ENCODE measurements around the gene SACS. TPM values are rescaled to one million over a fixed set of nuclear protein-coding genes. Genes with fewer than 3 reads are reported as not detected.

The SACS gene
- total and polyA plus RNA-seq, 2 of the 4 experiments (the other 2 are of a cell fraction), result 14.7 to 121 TPM

- intact Hi-C loops (cut with micrococcal nuclease), result no loop called here
- Histone ChIP-seq H2AK5ac (ENCODE audit: low read depth, low read length) (peak overlapping the region; percentile 29; the same call in 1 of the 2 replicates), H3K4me3 (ENCODE audit: insufficient read depth, low read depth, low read length) (no peak overlapping the region), H2AFZ (replicated peaks; ENCODE audit: low read length, poor library complexity) (no peak overlapping the region), H3K79me1 (ENCODE audit: low read depth in 1 of 2, low read length in 2 of 2) (peaks cover 0 to 12% of the 10 kb centered on the region in 2 experiments; a peak in 3 of 4 replicates), H2BK15ac (ENCODE audit: low read depth, low read length) (no peak overlapping the region), H4K5ac (ENCODE audit: low read depth, low read length) (no peak overlapping the region), H3K23ac (ENCODE audit: low read depth, low read length) (no peak overlapping the region), H3K36me3 (ENCODE audit: control insufficient read depth, insufficient read depth, low read length) (no peaks in the 10 kb centered on the region), H3K9me3 (ENCODE audit: control insufficient read depth, insufficient read depth, low read length) (no peaks in the 10 kb centered on the region), H3K9ac (ENCODE audit: low read depth, low read length) (no peak overlapping the region), H3K56ac (ENCODE audit: extremely low read depth, insufficient read depth, low read length) (no peak overlapping the region), H3K27ac (ENCODE audit: insufficient read depth, low read length) (no peak overlapping the region), H3K4me2 (ENCODE audit: low read depth, low read length) (no peak overlapping the region), H2BK120ac (ENCODE audit: low read depth, low read length) (no peak overlapping the region), H4K20me1 (ENCODE audit: insufficient read depth, low read length) (no peaks in the 10 kb centered on the region), H3K14ac (replicated peaks; ENCODE audit: low read depth, low read length) (no peak overlapping the region), H3K27me3 (ENCODE audit: control insufficient read depth, insufficient read depth, low read length) (no peaks in the 10 kb centered on the region), H2AK9ac (replicated peaks; ENCODE audit: low read depth, low read length, poor library complexity) (no peak overlapping the region), H3K18ac (ENCODE audit: low read depth, low read length) (no peak overlapping the region), H3K9me1 (ENCODE audit: insufficient read depth, low read length) (0 out of 2 replicates have a peak, but pooled peaks cover 2% of the 10 kb centered on the region), H2BK5ac (ENCODE audit: low read depth, low read length, poor library complexity, severe bottlenecking) (no peak overlapping the region), H2BK20ac (ENCODE audit: low read depth, low read length) (no peak overlapping the region), H4K91ac (ENCODE audit: insufficient read depth, low read depth, low read length) (no peak overlapping the region), H3K4ac (ENCODE audit: low read depth, low read length) (no peak overlapping the region), H4K8ac (ENCODE audit: low read depth in 2 of 2, low read length in 2 of 2) (no peak overlapping the region), H3K4me1 (ENCODE audit: control insufficient read depth, insufficient read depth, low read length) (no peaks in the 10 kb centered on the region)
- DNase-seq, result no peak
- no CpG with 5 or more reads among the region's 9 CpGs for WGBS, 2 experiments (ENCODE audit: extremely low coverage in 2 of 2, insufficient read length in 1 of 2)
- POLR2A ChIA-PET (ENCODE audit: unreplicated experiment), result no interaction called here
- dilution Hi-C loops (cut with HindIII; ENCODE audit: low sequenced_read_pairs, unreplicated experiment), result no loop called here
- in situ Hi-C loops (cut with MboI; ENCODE audit: low sequenced_read_pairs), result no loop called here
- no TSS peak for BruUV-seq (replicated peaks)
- TF ChIP-seq RAD21 (IDR thresholded peaks at IDR 0.05; ENCODE audit: low read length) (no peak), FOS (IDR thresholded peaks at IDR 0.05; ENCODE audit: low read depth, low read length) (no peak), BHLHE40 (IDR thresholded peaks at IDR 0.05; ENCODE audit: low read depth, low read length) (no peak), CTCF (conservative IDR thresholded peaks at IDR 0.05; ENCODE audit: low read depth, low read length) (no peak), MXI1 (IDR thresholded peaks at IDR 0.05; ENCODE audit: borderline replicate concordance, low read depth, low read length) (no peak)
- ATAC-seq (ENCODE audit: low read depth), result no peak
- CTCF ChIA-PET, result no interaction called here
Observed at GRCh38 chr13:23392925-23393645, 40.4 kb downstream of the SACS start.

Data from IMR-90 (cell line).